CD1c-positive myeloid dendritic cell (primary cell): Measurements from ENCODE around the gene RHOT2.

Experiments used
- DNase-seq: peaks from one replicate; pipeline ENCODE4 v3.0.0-alpha.2; 2016; ENCODE audit errors: extremely low spot score

RHOT2 gene

GRCh38 chr16:700684-701584, 33.0 kb downstream of the RHOT2 start:
- DNase-seq: peak; percentile 27

DNA sequence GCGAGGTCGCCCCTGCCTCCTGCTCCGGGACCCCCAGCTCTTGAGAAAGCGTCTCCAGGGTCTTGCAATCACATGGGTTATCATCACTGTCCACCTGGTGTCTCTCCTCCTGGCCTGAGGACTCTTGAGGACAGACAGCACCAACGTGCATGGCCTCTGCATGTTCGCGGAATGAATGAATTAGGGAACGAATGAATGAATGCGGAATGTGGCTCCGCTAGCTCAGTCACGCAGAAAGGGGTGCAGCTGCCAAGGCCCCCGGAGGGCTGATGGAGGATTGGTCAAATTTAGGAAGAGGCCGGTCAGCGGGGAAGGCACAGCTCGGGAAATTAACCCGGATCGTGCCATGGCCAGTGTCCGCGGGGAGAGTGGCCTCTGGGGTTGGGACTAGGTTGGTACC, 34.4 kb downstream of the RHOT2 start:
- DNase-seq: no peak

DNA sequence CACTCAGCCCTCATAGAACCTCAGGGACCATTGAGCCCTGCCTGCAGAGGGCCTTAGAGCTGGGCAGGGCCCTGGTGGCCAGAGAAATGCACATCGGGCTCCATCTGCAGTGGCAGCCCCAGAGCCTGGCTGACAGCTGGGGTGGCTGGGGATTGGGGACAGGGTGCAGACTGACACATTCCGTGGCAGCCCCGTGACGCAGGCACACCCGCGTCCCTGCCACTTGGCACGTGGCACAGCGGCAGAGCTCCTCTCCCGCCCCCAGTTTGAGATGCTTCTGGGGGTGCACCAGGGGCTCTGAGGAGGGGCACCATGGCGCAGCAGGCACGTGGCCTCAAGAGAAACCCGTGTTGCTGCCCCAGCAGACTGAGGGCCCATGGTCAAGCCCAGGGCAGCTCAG, 35.5 kb downstream of the RHOT2 start:
- DNase-seq: no peak

GRCh38 chr16:704047-704446, 36.1 kb downstream of the RHOT2 start:
- DNase-seq: no peak

GRCh38 chr16:704552-705380, 36.8 kb downstream of the RHOT2 start:
- no peak for DNase-seq

GRCh38 chr16:705431-706188, 37.7 kb downstream of the RHOT2 start, which contains the start of gene FBXL16:
TSS of gene FBXL16 (minus strand) at chr16:705801. CDS start at chr16:697405, 8,396 bp downstream.
- no peak for DNase-seq

DNA sequence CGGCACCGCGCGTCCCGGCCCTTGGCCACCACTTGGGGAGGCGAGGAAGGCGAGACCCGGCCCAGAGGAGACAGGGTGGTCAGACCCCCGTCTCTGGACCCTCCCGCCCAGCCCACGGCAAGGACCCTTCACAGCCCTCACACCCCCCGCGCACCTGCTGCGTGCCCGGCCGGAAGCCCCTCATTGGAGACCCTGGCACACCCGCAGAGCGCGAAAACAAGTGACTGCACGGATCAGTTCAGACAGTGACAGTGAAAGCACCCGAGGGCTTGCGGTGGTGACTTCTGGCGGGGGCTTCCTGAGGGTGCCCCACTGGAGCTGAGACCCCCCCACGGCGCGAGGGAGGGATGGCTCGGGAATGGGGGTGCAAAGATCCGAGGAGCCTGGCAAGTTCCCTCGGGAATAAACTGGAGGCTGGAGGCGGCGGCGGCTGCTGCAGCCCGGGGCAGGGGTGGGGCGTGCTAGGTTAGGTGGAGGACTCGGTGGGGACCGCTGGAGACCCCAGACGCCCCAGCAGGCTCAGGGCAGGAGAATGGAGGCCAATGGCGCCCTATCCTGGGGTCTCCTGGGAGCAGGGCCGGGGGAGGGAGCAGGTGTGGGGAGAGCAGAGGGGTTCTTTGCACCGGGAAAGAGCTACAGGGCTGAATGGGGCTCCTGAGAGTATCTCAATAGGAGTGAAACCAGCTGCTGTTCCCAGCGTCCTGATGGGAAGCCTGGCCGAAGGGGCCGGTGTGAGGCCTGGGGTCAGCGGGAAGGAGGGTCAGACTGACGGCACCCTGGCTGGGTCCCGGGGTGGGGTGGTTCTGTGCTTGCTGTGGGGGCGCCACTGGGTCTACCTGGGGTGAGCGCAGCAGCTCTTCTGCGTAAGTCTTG, 38.5 kb downstream of the RHOT2 start:
- no peak for DNase-seq

DNA sequence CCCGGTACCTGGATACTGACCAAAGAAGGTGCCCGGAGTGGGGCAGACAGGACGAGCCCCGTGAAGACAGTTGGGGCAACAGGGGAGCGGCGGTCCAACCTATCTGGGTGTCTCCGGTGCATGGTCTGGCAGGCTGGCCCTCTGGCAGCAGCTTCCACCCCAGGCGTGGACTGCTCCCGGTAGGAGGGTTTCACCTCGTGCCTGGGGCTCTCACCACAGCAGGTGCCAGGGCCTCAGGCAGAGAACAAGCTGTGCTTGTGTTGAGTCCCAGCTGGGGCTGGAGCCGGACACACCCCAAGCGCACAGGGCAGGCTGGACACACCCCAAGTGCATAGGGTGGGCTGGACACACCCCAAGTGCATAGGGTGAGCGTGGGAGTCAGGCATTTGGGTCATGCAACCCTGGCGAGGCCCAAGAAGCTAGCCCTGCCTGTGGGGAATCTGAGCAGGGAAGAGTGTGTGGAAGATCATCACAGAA, 39.2 kb downstream of the RHOT2 start:
- DNase-seq: no peak

- no peak for DNase-seq
These were observed 40.1 kb downstream of the RHOT2 start for GRCh38 chr16:708019-708418.

GRCh38 chr16:708959-709358, 41.0 kb downstream of the RHOT2 start:
- DNase-seq: no peak

DNA sequence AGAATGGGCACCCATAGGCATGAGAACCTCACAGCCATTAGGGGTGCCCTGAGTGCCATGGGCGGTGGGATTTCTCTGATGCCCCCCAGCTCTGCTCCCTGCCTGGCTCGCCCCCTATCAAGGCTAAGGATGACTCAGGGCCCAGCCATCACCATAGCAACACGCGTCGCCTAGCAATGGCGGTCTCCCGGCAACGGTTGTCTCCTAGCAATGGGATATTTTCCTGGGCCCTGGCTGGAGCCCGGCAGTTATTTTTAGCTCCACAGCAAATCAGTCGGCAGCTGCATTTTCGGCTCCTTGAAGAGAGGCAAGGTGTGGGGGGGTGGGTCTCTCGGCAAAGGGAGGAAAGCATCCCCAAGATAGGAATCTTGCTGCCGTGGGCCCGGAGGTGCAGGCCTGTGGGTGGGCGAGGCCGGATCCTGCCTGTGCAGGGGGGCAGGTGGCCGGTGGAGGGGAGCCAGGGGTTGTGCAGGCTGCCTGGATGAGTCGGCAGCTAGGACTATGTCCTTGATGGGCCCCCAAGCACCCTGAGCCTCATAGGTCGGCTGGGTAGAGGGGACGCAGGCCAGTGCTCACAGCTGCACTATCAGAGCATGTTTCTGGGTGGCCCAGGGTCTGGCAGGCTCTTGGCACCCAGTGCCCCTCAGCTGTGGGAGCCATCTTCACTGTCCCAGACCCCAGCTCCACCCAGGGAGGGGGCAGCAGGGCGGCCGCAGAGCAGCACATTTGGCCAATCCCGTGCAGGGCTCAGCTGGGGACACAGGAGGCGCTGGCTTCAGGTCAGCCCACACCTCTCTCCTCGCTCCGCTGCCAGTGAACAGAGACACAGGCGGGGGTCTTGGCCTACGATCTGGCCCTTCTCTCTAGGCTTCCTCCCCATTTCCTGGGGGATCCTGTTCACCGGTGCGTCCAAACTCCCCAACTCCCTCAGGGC, 41.9 kb downstream of the RHOT2 start:
- DNase-seq: peak; percentile 50

GRCh38 chr16:710500-711075, 42.7 kb downstream of the RHOT2 start:
- no peak for DNase-seq

DNA sequence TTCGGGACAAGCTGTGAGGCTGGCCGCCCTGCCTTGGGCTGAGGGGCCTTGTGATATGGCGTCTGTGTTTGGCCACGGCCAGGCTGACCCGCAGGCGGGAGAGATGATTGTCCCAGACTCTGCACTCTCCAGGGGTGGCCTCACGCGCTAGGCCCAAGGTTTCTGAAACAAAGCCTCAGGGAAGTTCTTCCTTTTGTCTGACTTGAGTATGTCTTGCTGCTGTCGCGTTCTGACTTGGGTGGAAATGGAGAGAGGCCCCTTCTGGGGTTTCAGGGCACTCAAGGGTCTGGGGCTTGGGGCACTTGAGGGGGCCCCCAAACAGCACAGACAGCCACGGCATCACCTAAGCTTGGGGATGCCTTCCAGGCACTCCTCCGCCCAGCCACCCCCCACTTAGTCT, 43.2 kb downstream of the RHOT2 start:
- no peak for DNase-seq

DNA sequence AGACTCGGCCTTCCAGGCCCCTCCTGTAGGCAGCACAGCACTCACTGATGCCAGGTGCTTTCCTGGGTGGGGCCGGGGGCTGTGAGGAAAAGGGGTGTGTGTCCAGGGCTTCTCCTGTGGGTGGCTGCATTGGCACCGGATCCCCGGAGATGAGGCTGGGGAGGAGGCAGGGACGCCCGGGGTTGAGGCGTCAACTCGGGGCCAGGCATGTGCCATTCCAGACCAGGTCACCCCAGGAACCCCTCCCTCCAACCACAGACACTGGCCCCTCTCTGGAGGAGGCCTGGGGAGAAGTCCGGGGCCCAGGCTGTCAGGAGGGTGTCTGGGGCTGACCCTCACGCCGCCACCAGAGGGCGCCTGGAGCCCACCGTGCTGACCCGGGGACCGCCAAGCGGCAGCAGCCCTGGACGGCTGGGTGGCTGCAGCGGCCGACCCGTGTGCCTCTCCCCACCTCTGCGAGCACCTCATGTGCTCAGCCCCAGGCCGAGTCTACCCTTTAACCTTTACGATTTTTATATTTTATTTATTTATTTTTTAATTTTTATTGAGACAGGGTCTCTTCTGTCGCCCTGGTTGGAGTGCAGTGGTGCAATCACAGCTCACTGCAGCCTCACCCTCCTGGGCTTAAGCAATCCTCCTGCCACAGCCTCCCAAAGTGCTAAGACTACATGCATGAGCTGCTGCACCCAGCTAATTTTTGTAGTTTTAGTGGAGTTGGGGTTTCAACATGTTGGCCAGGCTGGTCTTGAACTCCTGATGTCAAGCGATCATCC, 43.8 kb downstream of the RHOT2 start:
- DNase-seq: peak; percentile 83

- DNase-seq: peak; percentile 61
These were observed 44.9 kb downstream of the RHOT2 start for GRCh38 chr16:712740-713250.

- no peak for DNase-seq
These were observed 46.1 kb downstream of the RHOT2 start for GRCh38 chr16:714079-714478.

GRCh38 chr16:714558-715476, 46.9 kb downstream of the RHOT2 start, which contains the start of gene METRN:
TSS of gene METRN (plus strand) at chr16:715118. CDS start at chr16:715290, 172 bp downstream.
- DNase-seq: peak; percentile 94
